Measurements from ENCODE around the gene ARID4B. TPM values are rescaled to one million over a fixed set of nuclear protein-coding genes. Genes with fewer than 3 reads are reported as not detected.

ARID4B gene
- total and polyA plus RNA-seq, 2 of the 13 experiments (the other 11 are each of a cell fraction or from before 2014, with no cell fraction given): 9.7 to 24.6 TPM

DNA sequence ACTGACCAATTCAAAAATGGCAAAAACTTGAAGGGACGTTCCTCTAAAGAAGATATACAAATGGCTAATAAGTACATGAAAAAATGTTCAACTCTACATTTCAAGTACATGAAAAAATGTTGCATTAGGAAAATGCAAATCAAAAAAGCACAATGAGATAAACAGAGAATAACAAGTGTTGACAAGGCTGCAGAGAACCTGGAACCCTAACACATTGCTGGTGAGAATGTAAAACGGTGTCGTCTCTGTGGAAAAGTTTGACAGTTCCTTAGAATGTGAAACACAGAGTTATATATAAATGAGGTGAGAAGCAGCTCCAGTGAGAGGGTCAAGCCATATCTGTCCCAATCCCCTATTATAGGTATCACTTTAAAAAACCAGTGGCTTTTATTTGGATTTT is 122.3 kb downstream of the ARID4B start:
- in situ Hi-C loops (cut with HindIII; ENCODE audit: extremely low pct_ligation_motif_present, low pct_unique_long_range_greater_than_20kb): no loop called here
- H2AFZ ChIP-seq (ENCODE audit: low read length): no peak overlapping the region
- no peak overlapping the region for H3K9ac ChIP-seq (ENCODE audit: insufficient read depth, low read depth, low read length)
- peak; percentile 98 for TF ChIP-seq ZNF7 (CRISPR knock-in tag; IDR thresholded peaks at IDR 0.05)
- TF ChIP-seq YEATS4 (CRISPR knock-in tag; IDR thresholded peaks at IDR 0.05; ENCODE audit: borderline replicate concordance): no peak
- H3K4me1 ChIP-seq (ENCODE audit: insufficient read depth, low read length): no peaks in the 10 kb centered on the region
- peaks cover 0 to 12% of the 10 kb centered on the region in 2 experiments; a peak in 2 of 5 replicates for H3K36me3 ChIP-seq (replicated peaks in 1 of 2; ENCODE audit: control insufficient read depth in 1 of 2, insufficient read depth in 2 of 2, low read length in 2 of 2)
- DNase-seq (ENCODE audit: low spot score) (no peak), FAIRE-seq (no peak), ATAC-seq (no peak)
- intact Hi-C loops (cut with micrococcal nuclease; ENCODE audit: unreplicated experiment): no loop called here
- 97% methylated on average over 3 of the region's 3 CpGs for WGBS (ENCODE audit: low lambda C conversion rate)
- ChIA-PET POLR2A (interaction anchor here (1.0 kb wide), 1 partner anchor 123 kb away, joined by 3 read pairs; the partner anchor contains the start of gene GGPS1), CTCF (ENCODE audit: low intra/inter-chr PET ratio, low total read pairs) (no interaction called here)
- no peak overlapping the region for H3K4me2 ChIP-seq (ENCODE audit: low read depth, low read length)
- BruUV-seq (replicated peaks): no TSS peak
- no peak overlapping the region for H3K27ac ChIP-seq (ENCODE audit: extremely low read length, insufficient read depth, low read length)
- H4K20me1 ChIP-seq (ENCODE audit: insufficient read depth, low read length): no peaks in the 10 kb centered on the region
- no peaks in the 10 kb centered on the region for H3K79me2 ChIP-seq (ENCODE audit: insufficient read depth, low read length)
- no peaks in the 10 kb centered on the region for H3K9me3 ChIP-seq (ENCODE audit: low read length)
- no peak overlapping the region for H3K4me3 ChIP-seq (replicated peaks in 1 of 3; ENCODE audit: insufficient read depth in 1 of 3, low read depth in 2 of 3, low read length in 3 of 3)
- no peaks in the 10 kb centered on the region for H3K27me3 ChIP-seq (ENCODE audit: control insufficient read depth in 1 of 2, insufficient read depth in 2 of 2, low read length in 2 of 2)

DNA sequence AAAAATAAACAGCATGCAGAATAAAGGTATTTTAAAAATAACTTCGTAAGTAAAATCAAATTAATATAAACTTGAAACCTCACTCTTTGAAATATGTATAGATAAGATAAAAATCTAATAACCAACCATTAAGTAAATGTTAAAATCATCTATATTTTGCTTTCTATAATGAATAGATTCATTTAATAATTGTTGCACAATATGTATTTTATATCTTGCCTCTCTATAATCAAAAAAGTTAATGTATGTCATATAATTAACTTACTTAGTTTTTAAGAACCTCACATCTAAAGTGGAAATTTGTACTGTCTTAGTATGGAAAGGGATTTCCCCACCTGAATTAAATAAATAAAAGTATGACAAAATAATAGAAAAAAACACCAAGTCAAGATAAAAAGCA is 124.6 kb downstream of the ARID4B start:
- no peak for ATAC-seq
- no peak overlapping the region for H3K4me2 ChIP-seq (ENCODE audit: low read depth, low read length)
- no peak overlapping the region for H3K9ac ChIP-seq (ENCODE audit: insufficient read depth, low read depth, low read length)
- intact Hi-C loops (cut with micrococcal nuclease; ENCODE audit: unreplicated experiment) (no loop called here), in situ Hi-C loops (cut with HindIII; ENCODE audit: extremely low pct_ligation_motif_present, low pct_unique_long_range_greater_than_20kb) (no loop called here)
- H3K79me2 ChIP-seq (ENCODE audit: insufficient read depth, low read length): no peaks in the 10 kb centered on the region
- FAIRE-seq: no peak
- POLR2A ChIA-PET: no interaction called here
- H3K9me3 ChIP-seq (ENCODE audit: low read length): no peaks in the 10 kb centered on the region
- H2AFZ ChIP-seq (ENCODE audit: low read length): no peak overlapping the region
- CTCF ChIA-PET (ENCODE audit: low intra/inter-chr PET ratio, low total read pairs): no interaction called here
- no peak for DNase-seq (ENCODE audit: low spot score)
- peaks cover 0 to 9% of the 10 kb centered on the region in 2 experiments; a peak in 1 of 5 replicates for H3K36me3 ChIP-seq (replicated peaks in 1 of 2; ENCODE audit: control insufficient read depth in 1 of 2, insufficient read depth in 2 of 2, low read length in 2 of 2)
- no peak overlapping the region for H3K27ac ChIP-seq (ENCODE audit: extremely low read length, insufficient read depth, low read length)
- 96% methylated on average over 1 of the region's 1 CpG for WGBS (ENCODE audit: low lambda C conversion rate)
- H3K4me1 ChIP-seq (ENCODE audit: insufficient read depth, low read length): no peaks in the 10 kb centered on the region
- TF ChIP-seq, protein P1, sequence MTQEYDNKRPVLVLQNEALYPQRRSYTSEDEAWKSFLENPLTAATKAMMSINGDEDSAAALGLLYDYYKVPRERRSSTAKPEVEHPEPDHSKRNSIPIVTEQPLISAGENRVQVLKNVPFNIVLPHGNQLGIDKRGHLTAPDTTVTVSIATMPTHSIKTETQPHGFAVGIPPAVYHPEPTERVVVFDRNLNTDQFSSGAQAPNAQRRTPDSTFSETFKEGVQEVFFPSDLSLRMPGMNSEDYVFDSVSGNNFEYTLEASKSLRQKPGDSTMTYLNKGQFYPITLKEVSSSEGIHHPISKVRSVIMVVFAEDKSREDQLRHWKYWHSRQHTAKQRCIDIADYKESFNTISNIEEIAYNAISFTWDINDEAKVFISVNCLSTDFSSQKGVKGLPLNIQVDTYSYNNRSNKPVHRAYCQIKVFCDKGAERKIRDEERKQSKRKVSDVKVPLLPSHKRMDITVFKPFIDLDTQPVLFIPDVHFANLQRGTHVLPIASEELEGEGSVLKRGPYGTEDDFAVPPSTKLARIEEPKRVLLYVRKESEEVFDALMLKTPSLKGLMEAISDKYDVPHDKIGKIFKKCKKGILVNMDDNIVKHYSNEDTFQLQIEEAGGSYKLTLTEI (CRISPR knock-in tag; conservative IDR thresholded peaks at IDR 0.05): no peak
- TF ChIP-seq, protein P2, sequence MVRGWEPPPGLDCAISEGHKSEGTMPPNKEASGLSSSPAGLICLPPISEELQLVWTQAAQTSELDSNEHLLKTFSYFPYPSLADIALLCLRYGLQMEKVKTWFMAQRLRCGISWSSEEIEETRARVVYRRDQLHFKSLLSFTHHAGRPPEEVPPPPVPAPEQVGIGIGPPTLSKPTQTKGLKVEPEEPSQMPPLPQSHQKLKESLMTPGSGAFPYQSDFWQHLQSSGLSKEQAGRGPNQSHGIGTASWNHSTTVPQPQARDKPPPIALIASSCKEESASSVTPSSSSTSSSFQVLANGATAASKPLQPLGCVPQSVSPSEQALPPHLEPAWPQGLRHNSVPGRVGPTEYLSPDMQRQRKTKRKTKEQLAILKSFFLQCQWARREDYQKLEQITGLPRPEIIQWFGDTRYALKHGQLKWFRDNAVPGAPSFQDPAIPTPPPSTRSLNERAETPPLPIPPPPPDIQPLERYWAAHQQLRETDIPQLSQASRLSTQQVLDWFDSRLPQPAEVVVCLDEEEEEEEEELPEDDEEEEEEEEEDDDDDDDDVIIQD (CRISPR knock-in tag; IDR thresholded peaks at IDR 0.05; ENCODE audit: low read depth): no peak
- TF ChIP-seq ZNF510 (CRISPR knock-in tag; IDR thresholded peaks at IDR 0.05; ENCODE audit: low read depth) (no peak), BRD4 (CRISPR knock-in tag; IDR thresholded peaks at IDR 0.05) (no peak), MTF2 (CRISPR knock-in tag; IDR thresholded peaks at IDR 0.05; ENCODE audit: borderline replicate concordance) (no peak), MED8 (CRISPR knock-in tag; IDR thresholded peaks at IDR 0.05; ENCODE audit: insufficient replicate concordance) (no peak), ZNF598 (CRISPR knock-in tag; IDR thresholded peaks at IDR 0.05; ENCODE audit: borderline replicate concordance) (no peak), PHF20 (CRISPR knock-in tag; IDR thresholded peaks at IDR 0.05) (no peak)
- TF ChIP-seq, protein P3, sequence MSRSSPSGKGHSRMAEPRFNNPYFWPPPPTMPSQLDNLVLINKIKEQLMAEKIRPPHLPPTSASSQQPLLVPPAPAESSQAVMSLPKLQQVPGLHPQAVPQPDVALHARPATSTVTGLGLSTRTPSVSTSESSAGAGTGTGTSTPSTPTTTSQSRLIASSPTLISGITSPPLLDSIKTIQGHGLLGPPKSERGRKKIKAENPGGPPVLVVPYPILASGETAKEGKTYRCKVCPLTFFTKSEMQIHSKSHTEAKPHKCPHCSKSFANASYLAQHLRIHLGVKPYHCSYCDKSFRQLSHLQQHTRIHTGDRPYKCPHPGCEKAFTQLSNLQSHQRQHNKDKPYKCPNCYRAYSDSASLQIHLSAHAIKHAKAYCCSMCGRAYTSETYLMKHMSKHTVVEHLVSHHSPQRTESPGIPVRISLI (CRISPR knock-in tag; IDR thresholded peaks at IDR 0.05; ENCODE audit: borderline replicate concordance): no peak
- BruUV-seq (replicated peaks): no TSS peak
- no peaks in the 10 kb centered on the region for H4K20me1 ChIP-seq (ENCODE audit: insufficient read depth, low read length)
- H3K27me3 ChIP-seq (ENCODE audit: control insufficient read depth in 1 of 2, insufficient read depth in 2 of 2, low read length in 2 of 2): no peaks in the 10 kb centered on the region
- no peak overlapping the region for H3K4me3 ChIP-seq (replicated peaks in 1 of 3; ENCODE audit: insufficient read depth in 1 of 3, low read depth in 2 of 3, low read length in 3 of 3)

All from HepG2 (cell line).